ENCODE measurements around the gene TUBB2B. TPM values are rescaled to one million over a fixed set of nuclear protein-coding genes. Genes with fewer than 3 reads are reported as not detected.

TUBB2B gene
- total and polyA plus RNA-seq, 9 of the 15 experiments (the other 6 are each of a cell fraction or from before 2014, with no cell fraction given): 0.11 to 9.7 (median 4.6) TPM

DNA sequence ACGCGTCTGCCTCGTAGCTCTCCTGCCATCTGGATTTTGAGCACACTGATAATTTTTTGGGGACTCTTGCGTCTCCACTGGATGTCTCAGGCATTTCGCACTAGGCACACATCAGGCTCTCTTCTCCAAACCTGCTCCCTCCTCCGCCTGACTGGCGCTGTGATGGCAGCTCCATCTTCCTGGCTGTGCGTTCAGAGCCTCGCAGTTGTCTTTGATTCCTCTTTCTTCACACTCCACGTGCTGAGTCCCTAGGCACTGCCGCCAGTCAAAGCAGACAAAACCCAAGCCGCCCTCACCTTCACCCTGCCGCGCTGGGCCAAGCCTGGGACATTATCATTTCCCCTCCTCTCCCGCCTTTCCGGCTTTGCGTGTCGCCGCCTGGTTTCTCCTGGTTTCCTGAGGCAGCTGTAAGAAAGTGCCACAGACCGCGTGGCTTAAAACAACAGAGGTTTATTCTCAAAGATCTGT lies 32.1 kb upstream of the TUBB2B start (continued):
- no peak for TF ChIP-seq U2AF2 (optimal IDR thresholded peaks at IDR 0.05; ENCODE audit: low read depth, low read length)
- no peak for TF ChIP-seq ZNF436 (CRISPR knock-in tag; IDR thresholded peaks at IDR 0.05)
- TF ChIP-seq PCBP2 (IDR thresholded peaks at IDR 0.05; ENCODE audit: low read depth, low read length, poor library complexity, severe bottlenecking): no peak
- TF ChIP-seq, protein P1, sequence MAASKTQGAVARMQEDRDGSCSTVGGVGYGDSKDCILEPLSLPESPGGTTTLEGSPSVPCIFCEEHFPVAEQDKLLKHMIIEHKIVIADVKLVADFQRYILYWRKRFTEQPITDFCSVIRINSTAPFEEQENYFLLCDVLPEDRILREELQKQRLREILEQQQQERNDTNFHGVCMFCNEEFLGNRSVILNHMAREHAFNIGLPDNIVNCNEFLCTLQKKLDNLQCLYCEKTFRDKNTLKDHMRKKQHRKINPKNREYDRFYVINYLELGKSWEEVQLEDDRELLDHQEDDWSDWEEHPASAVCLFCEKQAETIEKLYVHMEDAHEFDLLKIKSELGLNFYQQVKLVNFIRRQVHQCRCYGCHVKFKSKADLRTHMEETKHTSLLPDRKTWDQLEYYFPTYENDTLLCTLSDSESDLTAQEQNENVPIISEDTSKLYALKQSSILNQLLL (CRISPR knock-in tag; IDR thresholded peaks at IDR 0.05; ENCODE audit: borderline replicate concordance): no peak
- TF ChIP-seq TAF1 (IDR thresholded peaks at IDR 0.05; ENCODE audit: control insufficient read depth, extremely low read depth, insufficient read depth, low read length, severe bottlenecking): peak; percentile 28
- TF ChIP-seq THRAP3 (IDR thresholded peaks at IDR 0.05; ENCODE audit: borderline replicate concordance): no peak
- TF ChIP-seq, protein P2, sequence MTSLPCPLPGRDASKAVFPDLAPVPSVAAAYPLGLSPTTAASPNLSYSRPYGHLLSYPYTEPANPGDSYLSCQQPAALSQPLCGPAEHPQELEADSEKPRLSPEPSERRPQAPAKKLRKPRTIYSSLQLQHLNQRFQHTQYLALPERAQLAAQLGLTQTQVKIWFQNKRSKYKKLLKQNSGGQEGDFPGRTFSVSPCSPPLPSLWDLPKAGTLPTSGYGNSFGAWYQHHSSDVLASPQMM (CRISPR knock-in tag; IDR thresholded peaks at IDR 0.05): no peak
- TF ChIP-seq NR3C1 (CRISPR knock-in tag; IDR thresholded peaks at IDR 0.05): no peak
- no peak for TF ChIP-seq RFX7 (CRISPR knock-in tag; IDR thresholded peaks at IDR 0.05)
- TF ChIP-seq, protein P3, sequence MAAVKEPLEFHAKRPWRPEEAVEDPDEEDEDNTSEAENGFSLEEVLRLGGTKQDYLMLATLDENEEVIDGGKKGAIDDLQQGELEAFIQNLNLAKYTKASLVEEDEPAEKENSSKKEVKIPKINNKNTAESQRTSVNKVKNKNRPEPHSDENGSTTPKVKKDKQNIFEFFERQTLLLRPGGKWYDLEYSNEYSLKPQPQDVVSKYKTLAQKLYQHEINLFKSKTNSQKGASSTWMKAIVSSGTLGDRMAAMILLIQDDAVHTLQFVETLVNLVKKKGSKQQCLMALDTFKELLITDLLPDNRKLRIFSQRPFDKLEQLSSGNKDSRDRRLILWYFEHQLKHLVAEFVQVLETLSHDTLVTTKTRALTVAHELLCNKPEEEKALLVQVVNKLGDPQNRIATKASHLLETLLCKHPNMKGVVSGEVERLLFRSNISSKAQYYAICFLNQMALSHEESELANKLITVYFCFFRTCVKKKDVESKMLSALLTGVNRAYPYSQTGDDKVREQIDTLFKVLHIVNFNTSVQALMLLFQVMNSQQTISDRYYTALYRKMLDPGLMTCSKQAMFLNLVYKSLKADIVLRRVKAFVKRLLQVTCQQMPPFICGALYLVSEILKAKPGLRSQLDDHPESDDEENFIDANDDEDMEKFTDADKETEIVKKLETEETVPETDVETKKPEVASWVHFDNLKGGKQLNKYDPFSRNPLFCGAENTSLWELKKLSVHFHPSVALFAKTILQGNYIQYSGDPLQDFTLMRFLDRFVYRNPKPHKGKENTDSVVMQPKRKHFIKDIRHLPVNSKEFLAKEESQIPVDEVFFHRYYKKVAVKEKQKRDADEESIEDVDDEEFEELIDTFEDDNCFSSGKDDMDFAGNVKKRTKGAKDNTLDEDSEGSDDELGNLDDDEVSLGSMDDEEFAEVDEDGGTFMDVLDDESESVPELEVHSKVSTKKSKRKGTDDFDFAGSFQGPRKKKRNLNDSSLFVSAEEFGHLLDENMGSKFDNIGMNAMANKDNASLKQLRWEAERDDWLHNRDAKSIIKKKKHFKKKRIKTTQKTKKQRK (IDR thresholded peaks at IDR 0.05; ENCODE audit: borderline replicate concordance, low read depth, low read length): no peak
- TF ChIP-seq ZNF764 (CRISPR knock-in tag; IDR thresholded peaks at IDR 0.05; ENCODE audit: low read depth): no peak
- no peak for TF ChIP-seq ZNF384 (IDR thresholded peaks at IDR 0.05; ENCODE audit: low read depth, low read length)
- TF ChIP-seq ZNF76 (CRISPR knock-in tag; IDR thresholded peaks at IDR 0.05; ENCODE audit: borderline replicate concordance): no peak
- no peak for TF ChIP-seq MED1 (CRISPR knock-in tag; IDR thresholded peaks at IDR 0.05; ENCODE audit: borderline replicate concordance)
- no peak for TF ChIP-seq GABPB1 (CRISPR knock-in tag; IDR thresholded peaks at IDR 0.05)
- TF ChIP-seq, protein P4, sequence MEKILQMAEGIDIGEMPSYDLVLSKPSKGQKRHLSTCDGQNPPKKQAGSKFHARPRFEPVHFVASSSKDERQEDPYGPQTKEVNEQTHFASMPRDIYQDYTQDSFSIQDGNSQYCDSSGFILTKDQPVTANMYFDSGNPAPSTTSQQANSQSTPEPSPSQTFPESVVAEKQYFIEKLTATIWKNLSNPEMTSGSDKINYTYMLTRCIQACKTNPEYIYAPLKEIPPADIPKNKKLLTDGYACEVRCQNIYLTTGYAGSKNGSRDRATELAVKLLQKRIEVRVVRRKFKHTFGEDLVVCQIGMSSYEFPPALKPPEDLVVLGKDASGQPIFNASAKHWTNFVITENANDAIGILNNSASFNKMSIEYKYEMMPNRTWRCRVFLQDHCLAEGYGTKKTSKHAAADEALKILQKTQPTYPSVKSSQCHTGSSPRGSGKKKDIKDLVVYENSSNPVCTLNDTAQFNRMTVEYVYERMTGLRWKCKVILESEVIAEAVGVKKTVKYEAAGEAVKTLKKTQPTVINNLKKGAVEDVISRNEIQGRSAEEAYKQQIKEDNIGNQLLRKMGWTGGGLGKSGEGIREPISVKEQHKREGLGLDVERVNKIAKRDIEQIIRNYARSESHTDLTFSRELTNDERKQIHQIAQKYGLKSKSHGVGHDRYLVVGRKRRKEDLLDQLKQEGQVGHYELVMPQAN (IDR thresholded peaks at IDR 0.05; ENCODE audit: borderline replicate concordance): peak; percentile 85; the same call in 1 of the 2 replicates
- TF ChIP-seq, protein P5, sequence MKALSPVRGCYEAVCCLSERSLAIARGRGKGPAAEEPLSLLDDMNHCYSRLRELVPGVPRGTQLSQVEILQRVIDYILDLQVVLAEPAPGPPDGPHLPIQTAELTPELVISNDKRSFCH (CRISPR knock-in tag; IDR thresholded peaks at IDR 0.05): no peak
- TF ChIP-seq, protein P5 (tag; IDR thresholded peaks at IDR 0.05): no peak
- TF ChIP-seq CHD2 (IDR thresholded peaks at IDR 0.05; ENCODE audit: low read depth, low read length): no peak
- TF ChIP-seq SOX6 (IDR thresholded peaks at IDR 0.05): no peak
- TF ChIP-seq ILK (tag; IDR thresholded peaks at IDR 0.05; ENCODE audit: borderline replicate concordance, low read depth): no peak
